Measurements from ENCODE around the gene PSMC6.

- no peak for TF ChIP-seq CTCF (IDR thresholded peaks at IDR 0.05; ENCODE audit: low read depth, low read length, poor library complexity, severe bottlenecking)
- no peak for TF ChIP-seq EZH2phosphoT487 (IDR thresholded peaks at IDR 0.05; ENCODE audit: borderline replicate concordance, low read length)
Measured at GRCh38 chr14:52741865-52742264, 34.9 kb downstream of the PSMC6 start.
